ENCODE results near the gene SLC31A1.
"Not testable (repeated sequence)": the region's sequence is repeated elsewhere in the genome, so short reads cannot be mapped to it uniquely, and the experiment has no call there.

SLC31A1 gene

GRCh38 chr9:113266174-113266573 is 44.8 kb downstream of the SLC31A1 start:
- no peak for DNase-seq (ENCODE audit: low spot score)

DNA sequence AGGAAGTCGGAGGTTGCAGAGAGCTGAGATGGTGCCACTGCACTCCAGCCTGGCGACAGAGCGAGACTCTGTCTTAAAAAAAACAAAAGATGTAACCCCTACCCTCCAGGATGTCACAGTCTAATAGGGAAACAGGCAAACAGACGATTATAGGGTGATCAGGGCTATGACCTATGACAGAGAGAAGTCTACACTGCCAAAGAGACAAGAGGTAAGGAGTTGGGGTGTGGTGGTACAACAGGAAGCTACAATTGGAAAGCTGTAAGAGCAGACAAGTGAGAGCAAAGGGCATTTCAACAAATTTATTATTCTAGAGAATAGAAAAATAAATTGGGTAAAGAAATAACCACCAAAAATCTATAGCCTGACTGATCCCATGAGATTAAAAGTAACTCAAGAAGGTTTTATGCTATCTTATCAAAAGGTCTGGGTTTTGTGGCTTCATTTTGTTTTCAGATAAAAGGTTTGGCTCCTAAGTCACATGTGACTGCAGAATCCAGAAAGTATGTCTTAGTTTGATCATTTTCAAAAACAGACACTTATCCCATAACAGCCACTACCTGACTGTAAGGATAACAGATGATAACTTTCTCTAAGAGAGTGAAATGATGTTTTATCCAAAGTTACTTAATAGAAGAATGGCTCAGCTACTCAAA is 46.7 kb downstream of the SLC31A1 start:
- DNase-seq (ENCODE audit: low spot score): no peak

DNA sequence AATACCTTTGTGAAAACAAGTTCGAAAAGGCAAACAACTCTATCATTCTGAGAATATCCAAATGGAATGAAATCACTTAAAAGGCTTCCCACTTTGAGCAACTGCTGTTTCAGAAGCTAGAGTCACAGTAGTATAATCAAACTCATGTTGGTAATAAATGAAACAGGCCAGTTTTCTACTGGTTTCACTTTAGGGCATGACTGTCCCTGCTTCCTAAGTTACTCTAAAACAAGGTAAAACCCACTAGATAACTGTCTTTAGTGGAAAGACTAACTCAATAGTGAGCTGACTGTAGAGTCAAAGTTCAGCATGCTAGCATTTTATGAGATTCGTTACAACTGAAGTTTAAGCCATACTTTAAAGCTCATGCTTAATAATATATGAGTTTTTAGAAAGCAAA is 48.0 kb downstream of the SLC31A1 start:
- no peak for DNase-seq (ENCODE audit: low spot score)

DNA sequence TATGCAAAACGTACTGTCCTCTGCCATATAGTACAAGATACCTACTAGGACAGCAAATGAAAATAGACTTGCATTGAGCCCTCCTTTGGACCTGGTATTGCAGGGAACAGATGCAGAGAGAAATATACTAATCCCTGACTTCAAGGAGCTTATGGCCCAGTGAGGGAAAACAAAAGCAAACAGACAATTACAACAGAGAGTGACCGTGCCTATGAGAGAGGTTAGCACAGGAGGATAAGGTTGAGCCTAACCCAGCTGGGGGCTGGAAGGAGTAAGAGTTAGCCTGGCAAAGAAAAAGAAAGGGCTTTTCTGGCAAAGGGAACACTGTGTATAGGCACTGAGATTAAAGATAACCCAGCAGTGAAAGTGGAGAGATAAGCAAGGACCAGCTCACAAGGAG is 48.5 kb downstream of the SLC31A1 start:
- no peak for DNase-seq (ENCODE audit: low spot score)

GRCh38 chr9:113274474-113275156 is 53.3 kb downstream of the SLC31A1 start:
- DNase-seq (ENCODE audit: low spot score): peak; percentile 83

- peak; percentile 98 for DNase-seq (ENCODE audit: low spot score)
These were observed 54.1 kb downstream of the SLC31A1 start, which contains the start of the genes CDC26 and PRPF4 for GRCh38 chr9:113275157-113276131. Gene CDC26 (minus strand): TSS chr9:113275572. CDS start chr9:113272507, 3,065 bp downstream. Gene PRPF4 (plus strand): TSS chr9:113275658. CDS start chr9:113275744, 86 bp downstream.

DNA sequence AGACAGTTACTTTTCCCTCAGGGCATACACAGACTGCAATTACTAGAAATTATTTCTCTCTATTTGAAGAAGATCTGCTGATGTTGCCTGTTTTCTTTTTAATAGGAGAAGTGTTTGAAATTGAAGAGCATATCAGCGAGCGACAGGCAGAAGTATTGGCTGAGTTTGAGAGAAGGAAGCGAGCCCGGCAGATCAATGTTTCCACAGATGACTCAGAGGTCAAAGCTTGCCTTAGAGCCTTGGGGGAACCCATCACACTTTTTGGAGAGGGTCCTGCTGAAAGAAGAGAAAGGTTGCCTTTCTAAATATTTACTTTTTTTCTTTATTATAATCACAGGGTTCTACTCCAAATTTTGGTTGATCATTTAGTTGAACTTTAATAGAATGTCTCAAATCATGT is 57.5 kb downstream of the SLC31A1 start:
- DNase-seq (ENCODE audit: low spot score): no peak

GRCh38 chr9:113281356-113281755 is 60.0 kb downstream of the SLC31A1 start:
- DNase-seq (ENCODE audit: low spot score): no peak

DNA sequence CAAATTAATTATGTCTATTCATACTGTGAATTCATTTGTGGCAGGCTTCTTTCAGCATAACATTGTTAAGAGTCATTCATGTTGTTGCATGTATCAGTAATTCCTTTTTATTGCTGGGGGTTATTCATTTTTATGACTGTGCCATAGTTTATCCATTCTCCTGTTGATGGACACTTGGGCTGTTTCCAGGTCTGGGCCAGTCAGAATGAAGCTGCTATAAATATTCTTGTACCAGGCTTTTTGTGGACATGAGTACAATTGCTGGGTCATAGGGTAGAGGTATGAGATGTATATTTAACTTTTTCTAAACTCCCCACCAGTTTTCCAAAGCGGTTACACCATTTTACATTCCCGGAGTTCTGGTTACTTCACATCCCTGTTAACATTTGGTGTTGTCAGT is 67.7 kb downstream of the SLC31A1 start:
- DNase-seq (ENCODE audit: low spot score): no peak

DNA sequence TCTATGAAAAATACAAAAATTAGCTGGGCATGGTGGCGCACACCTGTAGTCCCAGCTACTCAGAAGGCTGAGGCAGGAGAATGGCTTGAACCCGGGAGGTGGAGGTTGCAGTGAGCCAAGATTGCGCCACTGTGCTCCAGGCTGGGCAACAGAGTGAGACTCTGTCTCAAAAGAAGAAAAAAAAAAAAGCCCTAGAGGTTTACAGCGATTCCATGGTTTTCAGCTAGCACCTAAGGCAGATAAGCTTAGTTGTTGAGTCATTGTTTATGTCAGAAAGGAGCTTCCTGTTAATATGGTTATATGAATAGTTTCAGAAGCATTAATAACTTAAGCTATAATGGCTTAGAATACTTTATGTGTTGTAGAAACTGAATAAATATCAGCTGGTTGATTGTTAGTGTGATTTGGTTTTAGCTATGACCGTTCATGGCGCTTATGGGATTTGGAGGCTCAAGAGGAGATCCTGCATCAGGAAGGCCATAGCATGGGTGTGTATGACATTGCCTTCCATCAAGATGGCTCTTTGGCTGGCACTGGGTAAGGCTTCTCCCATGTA is 68.8 kb downstream of the SLC31A1 start:
- DNase-seq (ENCODE audit: low spot score): no peak

DNA sequence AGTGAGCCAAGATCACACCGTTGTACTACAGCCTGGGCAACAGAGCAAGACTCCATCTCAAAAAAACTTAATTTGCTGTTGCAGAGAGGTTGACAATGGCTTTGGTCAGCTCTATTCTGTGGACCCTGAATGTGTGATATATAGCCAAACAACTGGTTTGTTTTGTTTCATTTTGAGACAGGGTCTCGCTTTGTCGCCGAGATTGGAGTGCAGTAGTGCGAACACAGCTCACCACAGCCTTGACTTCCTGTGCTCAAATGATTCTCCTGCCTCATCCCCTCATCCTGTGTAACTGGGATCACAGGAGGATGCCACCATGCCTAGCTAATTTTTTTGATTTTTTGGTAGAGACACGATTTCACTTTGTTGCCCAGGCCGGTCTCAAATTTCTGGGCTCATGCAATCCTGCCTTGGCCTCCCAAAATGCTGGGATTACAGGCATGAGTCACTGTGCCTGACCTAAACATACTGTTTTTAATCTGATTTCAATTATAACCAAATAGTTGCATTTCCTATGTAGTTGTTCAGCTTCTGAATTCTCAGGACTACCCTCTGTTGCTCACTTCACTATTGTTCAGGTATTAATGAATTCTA is 72.0 kb downstream of the SLC31A1 start:
- no peak for DNase-seq (ENCODE audit: low spot score)

DNA sequence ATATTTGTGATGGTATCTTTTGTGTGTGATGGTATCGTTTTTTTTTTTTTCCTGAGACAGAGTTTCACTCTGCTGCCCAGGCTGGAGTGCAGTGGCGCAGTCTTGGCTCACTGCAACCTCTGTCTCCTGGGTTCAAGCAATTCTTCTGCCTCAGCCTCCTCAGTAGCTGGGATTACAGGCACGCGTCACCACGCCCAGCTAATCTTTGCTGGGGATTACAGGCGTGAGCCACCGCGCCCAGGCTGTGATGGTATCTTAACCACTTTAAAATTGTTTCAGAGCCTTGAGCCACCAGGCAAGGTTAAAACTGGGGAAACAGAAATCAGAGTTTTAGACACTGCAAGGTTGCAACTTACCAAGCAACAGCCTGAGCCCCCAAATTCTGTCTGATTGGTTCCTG is 74.9 kb downstream of the SLC31A1 start:
- not testable (repeated sequence) for DNase-seq (ENCODE audit: low spot score)

DNA sequence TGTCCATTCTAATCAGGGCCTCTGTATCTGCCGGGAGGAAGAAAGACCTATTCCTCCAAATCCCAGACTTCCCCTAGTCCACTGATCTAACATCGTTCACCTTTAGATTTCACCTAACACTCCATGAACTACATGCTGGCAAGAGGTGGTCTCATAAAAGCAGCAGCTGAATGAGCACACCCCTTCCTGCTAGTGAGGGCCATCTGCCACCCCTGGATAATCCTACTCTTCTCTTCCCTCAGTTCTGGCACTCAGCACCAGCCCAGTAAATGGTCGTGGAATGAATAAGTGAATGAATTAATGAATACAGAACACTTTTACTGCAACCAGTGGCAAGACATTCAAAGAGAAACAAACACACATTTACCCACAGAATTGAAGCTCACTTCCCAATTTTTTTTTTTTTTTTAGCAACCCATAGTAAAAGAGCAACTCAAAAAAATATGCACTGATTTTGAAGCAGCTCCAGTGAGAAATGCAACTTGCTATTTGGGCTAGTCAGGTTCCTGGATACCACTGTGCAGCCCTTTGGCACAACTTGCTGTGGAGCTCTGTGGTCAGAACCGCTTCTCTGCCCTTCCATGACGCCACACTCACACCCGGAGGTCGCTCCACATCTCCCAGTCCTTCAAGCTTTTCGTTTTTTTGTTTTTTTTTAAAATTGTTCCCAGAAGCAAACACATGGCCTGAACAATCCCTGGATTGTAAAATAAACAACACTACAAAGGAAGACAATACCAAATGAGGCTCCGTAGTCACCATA is 75.6 kb downstream of the SLC31A1 start:
- DNase-seq (ENCODE audit: low spot score): no peak

DNA sequence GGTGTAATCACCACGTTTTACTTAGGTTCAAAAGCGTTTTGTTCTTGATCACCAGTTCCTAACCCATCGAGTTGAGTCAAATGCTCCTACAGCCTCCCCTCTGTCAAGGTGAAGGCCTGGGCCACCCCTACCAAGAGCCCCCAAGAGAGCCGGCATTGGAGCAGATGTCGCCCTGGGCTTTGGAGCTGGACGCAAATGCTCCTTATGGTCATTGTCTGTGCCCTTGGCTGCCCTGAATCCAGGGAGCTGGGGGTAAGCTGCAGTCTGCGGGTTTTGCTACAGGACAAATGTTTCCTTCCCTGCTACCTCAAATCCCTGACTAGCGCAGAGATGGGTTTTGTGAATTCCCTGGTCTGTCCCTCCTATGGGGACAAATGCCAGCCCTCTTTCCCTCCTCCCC is 77.0 kb downstream of the SLC31A1 start:
- no peak for DNase-seq (ENCODE audit: low spot score)

GRCh38 chr9:113298924-113299770 is 77.8 kb downstream of the SLC31A1 start:
- no peak for DNase-seq (ENCODE audit: low spot score)

- peak; percentile 52 for DNase-seq (ENCODE audit: low spot score)
These were observed 78.5 kb downstream of the SLC31A1 start for GRCh38 chr9:113299800-113300292.

DNA sequence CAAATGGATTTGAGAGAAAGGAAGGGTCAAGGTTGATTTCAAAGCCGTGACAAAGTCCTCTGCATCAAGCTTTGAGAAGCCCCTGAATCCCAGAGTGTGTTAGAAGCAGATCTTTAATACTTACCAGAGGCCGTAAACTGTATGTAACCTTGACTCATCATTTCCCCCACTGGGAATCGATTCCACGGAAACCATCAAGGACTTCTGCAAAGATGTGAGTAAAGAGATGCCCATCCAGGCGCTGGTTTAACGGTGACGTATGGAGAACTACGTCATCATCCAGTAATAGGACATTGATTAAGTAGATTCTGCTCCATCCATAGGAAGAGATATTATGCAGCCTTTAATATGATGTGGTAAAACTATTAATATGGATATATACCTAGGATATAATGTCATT is 80.2 kb downstream of the SLC31A1 start:
- DNase-seq (ENCODE audit: low spot score): no peak

DNA sequence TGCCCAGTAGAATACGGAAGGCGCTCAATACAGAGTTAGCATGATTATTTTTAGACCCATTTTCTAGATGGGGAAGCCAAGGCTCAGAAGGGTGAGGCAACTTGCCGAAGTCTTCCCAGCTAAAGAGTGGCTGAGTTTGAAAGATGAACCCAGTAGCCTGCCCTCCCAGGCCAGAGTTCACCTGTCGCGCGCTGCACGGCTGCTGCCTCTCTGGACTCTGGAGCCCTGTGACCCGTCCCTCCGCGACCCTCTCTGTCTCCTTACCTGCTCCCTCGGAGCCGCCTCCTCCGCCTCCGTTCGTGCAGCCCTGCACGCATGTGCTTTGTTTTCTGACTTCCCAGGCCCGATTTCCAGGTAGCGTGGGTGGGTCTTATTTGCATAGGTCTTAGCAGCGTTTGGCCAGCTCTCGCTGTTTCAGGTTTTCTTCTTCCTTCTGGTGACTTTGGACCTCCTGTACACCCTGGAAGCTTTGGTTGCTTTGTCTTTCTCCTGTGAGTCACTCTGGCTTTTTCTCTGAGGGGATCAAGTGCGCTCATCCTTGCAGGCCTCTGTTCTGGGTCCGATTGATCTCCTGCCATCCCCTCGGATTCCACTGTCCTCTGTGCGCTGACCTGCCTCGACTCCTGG is 81.6 kb downstream of the SLC31A1 start, which contains the start of gene RNF183:
Gene RNF183, minus strand, starts transcription at position 585 of the 627 bp plus-strand sequence. CDS start 5,192 bp downstream, outside the sequence.
- no peak for DNase-seq (ENCODE audit: low spot score)

DNA sequence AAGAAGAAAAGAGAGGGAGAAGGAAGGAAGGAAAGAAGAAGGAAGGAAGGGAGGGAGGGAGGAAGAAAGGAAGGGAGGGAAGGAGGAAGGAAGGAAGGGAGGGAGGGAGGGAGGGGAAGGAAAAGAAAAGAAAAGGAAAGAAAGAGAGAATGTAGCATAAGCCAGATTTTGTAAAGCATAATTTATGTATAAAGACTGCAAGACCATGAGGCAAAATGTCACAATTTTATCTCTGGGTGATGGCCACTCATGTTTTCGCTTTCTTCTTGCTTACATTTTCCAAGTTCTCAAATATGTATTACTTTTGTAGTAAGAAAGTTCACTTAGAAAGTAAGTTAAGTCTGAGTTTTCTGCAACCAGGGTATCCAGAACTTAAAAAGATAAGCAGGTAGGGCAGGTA is 85.2 kb downstream of the SLC31A1 start:
- no peak for DNase-seq (ENCODE audit: low spot score)
